CMK (cell line): ENCODE results near the gene CECR2.

Experiments used
- DNase-seq: peaks from one replicate; pipeline ENCODE4 v3.0.0-alpha.2; 2010; ENCODE audit warnings: low read depth

Gene CECR2

DNA sequence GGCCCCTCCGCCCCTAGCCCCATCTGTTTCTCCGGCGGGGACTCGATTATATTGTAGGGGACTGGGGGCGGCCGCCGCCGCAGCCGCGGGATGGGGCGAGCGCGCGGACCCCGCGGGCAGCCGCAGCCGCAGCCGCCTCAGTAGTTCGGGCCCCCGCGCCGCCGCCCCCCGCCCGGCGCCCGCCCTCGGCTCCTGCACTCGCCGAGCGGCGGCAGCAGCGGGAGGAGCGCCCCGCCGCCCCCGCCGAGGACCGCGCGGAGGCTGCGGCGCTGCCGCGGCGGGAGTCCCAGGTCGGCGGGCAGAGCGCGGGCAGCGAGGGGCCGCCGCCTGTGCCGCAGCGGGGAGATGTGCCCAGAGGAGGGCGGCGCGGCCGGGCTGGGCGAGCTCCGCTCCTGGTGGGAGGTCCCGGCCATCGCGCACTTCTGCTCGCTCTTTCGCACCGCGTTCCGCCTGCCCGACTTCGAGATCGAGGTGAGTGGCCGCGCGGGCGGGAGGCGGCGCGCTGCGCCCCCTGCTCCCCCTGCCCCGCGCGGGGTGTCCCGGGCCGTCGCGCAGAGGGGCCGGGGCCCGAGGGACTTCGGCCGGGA is at the start of gene CECR2:
CECR2 (plus strand) TSS at position 22 of the 587 bp plus-strand sequence; CDS start at position 346, 324 bp downstream.
- no peak for DNase-seq

DNA sequence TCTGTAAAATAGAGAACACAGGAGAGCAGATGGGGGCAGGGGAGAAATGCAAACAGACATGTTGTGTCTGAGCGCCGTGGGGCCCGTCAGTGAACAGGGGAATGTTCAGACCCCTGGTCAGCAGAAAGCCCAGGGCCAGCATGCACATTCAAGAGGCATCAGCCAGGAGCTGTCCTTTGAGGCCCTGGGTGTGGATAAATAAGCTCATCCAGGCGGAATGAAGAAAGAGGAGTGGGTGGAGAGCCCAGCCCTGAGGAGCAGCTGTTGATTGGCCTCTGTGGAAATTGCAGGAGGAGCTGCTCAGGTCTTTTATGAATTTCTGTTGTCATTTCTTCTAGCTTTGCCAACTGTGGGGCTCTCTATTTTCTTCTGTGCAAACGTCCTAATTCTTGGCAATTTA is 49.7 kb upstream of the CECR2 start:
- DNase-seq = no peak

DNA sequence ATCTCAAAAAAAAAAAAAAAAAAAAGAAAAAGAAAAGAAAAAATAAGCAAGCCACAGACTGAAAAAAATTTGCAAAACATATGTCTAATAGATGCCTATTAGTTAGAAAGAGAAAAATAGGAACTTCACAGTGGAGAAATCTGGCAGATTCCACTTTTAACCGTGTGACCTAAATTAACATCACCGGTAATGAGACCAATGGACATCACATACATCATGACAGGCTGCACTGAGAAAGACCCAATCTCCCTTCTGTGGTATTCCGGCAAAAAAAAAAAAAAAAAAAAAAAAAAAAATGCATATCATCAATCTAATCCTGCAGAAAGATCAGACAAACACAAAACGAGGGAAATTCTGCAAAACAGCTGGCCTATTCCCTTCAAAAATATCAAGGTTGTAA is 46.7 kb upstream of the CECR2 start:
- no peak for DNase-seq

DNA sequence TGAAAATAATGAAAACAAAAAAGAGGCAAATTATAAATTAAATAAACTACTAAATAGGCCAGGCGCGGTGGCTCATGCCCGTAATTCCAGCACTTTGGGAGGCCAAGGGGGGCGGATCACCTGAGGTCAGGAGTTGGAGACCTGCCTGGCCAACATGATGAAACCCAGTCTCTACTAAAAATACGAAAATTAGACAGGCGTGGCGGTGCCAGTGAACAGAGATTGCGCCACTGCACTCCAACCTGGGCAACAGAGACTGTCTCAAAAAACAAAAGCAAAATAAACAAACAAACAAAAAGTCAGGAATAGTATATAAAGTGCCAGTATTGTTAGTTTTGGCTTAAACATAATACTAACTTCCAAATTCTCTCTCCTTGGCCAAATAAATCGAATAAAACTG is 37.6 kb upstream of the CECR2 start:
- DNase-seq = no peak

DNA sequence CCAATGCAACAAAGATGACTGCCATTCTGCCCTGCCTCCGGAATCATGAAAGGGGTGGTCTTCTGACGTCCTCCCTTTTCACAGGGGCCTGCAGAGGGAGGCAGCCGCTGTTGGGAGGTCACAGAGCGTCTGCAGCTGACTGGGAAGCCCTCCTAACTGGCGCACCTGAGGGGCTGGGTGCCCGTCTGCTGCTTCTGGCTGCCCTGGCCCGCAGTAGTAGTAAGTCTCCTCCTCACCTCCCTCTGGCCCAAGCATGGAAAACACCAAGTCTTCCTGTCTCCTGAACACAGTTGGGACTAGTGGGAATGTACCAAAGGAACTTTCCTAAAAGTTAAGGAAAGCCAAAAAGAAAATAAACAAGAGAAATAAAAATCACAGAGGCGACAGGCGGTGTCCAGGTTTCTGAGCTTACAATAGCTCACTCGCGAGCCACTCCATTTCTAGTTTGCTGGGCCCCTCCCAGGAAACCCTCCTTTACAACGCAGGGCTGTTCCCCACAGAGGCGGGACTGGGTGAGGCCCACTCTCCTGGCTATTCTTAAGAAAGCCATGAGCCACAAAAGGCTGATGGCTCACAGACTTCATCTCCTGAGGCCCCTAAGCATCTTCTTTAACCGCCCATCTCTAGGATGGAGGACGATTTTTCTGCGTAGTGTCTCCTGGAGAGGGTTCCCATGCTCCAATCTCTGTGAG is 37.0 kb upstream of the CECR2 start:
- DNase-seq = no peak

DNA sequence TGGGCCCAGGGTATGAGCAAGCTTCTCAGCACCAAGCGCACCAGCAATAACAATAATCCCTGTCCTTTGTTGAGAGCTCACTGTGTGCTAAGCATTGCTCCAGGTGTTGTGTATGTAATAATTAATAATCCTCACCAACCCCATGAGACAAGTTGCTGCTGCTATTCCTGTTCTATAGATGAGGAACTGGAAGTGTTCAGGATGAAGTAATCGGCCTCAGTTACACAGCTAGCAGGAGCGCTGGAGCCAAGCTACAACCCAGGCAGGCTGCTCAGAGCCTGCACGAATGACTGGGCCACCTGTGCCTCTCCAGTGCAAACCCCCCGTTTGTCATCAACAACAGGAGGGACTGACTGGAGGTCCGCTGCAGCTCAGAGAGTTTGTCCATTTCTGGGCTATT is 35.2 kb upstream of the CECR2 start:
- no peak for DNase-seq

DNA sequence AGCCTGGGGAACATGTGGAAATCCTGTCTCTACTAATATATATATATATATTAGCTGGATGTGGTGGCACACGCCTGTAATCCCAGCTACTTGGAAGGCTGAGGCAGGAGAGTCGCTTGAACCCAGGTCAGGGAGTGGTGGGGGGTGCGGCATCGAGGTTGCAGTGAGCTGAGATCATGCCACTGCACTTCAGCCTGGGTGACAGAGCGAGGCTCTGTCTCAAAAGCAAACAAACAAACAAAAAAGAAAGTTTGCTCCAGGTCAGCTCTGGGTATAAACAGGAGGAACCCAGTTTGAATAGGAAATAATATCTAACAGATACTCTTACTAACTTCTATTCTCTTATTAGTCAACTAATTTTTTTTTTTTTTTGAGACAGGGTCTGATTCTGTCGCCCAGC is 34.3 kb upstream of the CECR2 start:
- no peak for DNase-seq

DNA sequence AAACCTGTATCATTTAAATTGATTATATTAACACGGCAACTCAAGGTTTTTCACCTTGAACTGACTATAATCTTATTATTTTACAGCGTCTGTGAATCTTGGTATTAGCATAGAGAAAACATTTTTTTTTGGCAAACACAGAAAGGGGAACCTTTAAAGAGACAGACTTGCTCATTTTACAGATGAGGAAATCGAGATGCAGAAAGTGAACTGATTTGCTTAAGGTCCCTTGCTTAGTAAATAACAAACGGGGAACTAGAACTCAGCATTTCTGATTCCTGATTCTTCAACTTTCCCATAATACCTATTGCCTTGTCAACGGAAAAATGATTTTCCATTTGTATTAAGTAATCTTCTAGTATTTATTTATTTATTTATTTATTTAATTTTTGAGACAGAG is 33.2 kb upstream of the CECR2 start:
- DNase-seq = no peak

DNA sequence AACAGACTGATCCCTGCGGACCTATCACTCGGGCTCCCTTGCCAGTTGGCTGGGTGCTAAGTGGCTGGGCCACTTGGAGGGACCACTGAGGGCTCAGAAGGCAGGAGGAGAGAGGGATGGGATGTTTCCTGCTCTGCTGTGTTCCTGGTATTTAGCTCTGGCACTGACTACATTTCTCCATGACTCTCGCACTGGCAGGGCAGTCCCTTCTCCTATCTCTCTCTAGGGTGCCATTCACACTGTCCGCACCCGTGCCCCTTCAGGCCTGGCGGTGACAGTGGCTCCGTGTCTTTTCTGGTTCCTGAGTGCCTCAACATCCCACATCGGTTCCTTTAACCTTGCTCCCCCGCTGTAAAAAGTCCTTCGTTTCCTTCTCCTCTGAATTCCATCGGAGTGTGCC is 31.6 kb upstream of the CECR2 start:
- no peak for DNase-seq

DNA sequence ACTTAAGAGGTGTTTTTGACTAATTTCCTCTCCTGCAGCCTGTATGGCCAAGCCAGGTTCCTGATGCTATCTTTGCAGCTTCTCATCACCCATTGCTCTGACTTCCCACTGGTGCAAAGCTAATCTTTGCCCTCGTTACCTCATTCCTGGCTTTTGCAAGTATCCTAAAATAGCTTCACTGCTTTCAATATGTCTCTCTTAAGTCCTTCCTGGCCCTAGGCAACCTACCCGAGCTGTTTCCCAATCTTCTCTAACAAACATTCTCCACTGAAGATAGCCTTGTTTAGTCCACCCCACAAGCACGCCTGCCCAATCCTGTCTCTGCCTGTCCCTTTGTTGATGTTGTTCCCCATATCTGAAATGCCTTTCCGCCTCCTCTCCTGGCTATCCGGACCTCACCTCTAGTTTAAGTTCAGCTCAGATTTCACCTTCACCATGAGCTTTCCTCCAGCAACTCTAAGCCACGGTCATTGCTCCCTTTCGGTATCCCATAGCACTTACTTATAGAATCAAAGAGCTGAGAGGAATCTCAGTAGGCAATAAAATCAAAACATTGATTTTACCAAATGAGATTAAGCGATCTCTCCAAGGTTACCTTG is 30.1 kb upstream of the CECR2 start:
- DNase-seq = no peak

DNA sequence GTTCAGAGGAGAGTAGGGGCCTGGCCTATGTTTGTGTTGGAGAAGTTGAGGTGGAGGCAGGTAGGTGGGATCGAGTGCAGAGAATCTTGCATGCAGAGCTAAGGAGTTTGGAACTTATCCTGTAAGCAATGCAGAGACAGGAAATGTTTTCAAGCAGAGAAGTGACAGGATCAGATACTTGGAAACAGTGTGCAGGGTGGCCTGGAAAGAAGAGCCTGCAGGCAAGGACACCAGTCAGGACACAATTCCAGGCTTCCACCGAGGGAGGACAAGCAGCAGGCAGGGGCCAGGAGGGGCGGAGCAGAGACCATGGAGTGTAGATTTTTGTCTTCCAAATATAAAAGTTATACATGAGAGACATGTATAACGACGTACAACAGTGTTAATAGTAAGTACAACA is 26.9 kb upstream of the CECR2 start:
- DNase-seq = no peak

DNA sequence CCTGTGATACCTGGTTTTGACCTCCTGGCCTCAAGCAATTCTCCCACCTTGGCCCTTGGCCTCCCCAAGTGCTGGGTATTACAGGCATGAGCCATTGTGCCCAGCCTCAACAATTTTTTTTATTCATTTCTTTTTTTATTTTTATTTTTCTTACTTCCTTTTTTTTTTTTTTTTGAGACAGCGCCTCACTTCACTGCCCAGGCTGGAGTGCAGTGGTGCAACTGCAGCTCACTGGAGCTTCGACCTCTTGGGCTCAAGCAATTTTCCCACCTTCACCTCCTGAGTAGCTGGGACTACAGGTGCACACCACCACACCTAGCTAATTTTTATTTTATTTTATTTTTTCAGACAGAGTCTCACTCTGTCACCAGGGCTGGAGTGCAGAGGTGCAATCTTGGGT is 25.5 kb upstream of the CECR2 start:
- no peak for DNase-seq

DNA sequence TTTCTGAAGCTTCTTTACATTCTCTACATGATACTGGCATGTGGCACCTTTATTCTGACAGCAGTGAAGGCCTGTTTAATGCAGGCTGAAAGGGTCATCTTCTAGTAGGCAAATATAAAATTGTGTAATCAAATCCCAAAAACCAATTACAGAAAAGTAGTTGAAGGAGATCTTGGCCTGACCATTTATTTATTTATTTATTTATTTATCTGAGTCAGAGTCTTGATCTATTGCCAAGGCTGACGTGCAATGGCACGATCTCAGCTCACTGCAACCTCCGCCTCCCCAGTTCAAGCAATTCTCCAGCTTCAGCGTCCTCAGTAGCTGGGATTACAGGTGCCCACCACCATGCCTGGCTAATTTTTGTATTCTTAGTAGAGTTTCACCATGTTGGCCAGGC is 22.7 kb upstream of the CECR2 start:
- no peak for DNase-seq

DNA sequence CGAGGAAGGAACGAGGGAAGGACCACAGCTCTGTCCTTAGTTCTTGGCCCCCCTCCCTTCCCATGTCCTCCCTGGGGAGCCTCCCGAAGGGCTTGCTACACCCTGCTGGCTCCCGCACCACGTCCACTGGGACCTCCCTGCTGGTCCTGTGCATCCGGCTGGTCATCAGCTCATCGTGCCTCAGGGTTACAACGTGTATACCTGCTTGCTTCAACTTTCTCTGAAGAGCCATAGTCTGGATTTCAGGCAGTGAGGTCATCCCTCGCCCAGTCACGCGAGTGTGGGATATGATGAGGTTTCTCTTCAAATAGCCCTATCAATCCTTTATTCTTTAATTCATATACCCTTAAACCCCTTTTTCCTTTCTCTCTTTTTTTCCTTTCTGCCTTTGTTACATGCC is 21.5 kb upstream of the CECR2 start:
- DNase-seq = no peak

DNA sequence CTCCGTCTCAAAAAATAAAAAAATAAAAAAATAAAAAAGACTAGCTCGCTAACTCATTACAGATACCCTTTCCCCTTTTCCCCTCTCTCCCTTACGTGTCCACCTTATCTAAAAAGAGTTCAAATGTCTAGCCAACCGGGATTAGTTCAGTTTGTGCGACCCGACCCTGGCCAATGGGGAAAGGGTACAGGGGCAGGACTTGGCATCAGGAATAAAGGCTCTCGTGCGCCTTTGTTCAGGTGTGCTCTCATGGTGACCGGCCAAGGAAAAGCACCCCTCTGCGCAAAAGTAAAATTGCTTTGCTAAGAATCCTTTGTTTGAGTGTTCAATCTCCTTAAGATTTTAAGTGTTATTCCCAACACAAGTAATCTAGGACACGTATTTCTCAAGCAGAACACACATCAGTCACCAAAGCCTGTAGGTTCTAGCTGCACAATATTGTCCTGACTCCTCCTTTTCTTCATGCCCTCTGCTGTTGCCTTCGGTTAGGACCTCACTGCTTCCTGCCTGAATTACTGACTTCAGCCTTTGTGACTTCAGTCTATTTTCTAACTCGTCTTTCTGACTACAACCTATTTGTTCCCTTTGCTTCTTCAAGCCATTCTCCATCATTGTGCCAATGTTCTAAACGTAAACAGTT is 20.7 kb upstream of the CECR2 start:
- DNase-seq = no peak

DNA sequence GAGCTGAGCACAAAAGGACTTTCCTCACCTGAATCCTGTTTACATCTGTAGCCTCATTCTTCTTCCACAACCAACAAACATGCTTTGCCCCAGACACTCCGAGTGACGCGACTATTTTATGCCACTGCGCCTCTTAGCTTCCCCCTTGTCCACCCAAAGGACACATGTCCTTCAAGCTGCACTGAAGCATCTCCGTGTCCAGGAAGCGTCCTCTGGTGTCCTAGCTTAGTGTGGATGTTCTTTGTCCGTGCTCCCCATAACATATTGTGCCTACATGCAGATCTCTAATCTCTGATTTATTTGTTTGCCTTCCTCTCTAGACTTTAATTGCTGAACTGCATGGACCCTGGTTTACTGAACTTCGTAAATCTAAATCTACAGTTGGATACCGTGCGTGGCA is 20.1 kb upstream of the CECR2 start:
- DNase-seq = no peak

DNA sequence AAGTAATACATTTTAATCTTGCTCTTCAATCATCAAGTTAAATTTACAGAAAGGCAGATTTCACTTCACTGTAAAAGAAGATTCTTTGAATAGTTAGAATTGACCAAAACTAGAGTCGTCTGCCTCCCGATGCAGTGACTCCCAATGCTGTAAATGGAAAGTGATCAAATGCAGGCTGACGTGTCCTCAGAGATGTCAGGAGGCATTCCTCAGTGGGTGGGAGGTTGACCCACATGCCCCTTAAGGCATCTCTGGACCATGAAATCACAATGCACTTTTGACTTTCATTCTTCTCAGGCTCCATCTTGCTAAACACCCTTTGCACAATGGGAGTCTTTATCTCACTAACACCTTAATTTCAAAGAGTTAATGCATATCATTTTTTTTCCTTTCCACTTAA is 19.0 kb upstream of the CECR2 start:
- DNase-seq = no peak

DNA sequence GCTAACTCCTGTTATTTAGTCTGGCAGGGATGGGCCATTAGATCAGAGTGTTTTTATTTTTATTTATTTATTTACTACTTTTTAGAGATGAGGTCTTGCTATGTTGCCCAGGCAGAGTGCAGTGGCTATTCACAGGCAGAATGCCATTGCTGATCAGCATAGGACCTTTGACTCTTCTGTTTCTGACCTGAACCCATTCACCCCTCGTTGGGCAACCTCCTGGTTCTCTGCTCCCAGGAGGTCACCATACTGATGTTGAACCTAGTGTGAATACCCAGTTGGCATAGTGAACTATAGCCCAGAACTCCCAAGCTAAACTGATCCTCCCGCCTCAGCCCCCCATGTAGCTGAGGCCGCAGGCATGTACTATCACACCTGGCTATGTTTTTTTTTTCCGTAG is 16.5 kb upstream of the CECR2 start:
- no peak for DNase-seq

DNA sequence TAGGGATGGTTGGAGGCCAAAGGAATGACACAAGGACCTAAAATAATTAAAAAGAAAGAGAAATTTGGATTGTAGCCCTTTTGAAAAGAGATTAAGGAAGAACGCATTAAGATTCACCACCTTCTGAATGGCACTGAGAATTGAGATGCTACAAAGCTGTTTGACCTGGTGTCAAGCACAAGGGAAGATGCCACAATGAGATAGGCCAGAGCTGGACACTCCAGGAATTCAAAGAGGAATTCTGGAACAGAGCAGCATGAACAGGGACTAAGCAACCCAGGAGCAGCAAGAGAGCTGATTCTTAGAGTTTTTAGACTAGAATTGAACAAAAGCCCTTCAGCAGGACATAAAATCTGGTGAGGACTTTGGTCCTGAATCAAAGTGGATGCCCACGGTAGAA is 11.6 kb upstream of the CECR2 start:
- DNase-seq = no peak

DNA sequence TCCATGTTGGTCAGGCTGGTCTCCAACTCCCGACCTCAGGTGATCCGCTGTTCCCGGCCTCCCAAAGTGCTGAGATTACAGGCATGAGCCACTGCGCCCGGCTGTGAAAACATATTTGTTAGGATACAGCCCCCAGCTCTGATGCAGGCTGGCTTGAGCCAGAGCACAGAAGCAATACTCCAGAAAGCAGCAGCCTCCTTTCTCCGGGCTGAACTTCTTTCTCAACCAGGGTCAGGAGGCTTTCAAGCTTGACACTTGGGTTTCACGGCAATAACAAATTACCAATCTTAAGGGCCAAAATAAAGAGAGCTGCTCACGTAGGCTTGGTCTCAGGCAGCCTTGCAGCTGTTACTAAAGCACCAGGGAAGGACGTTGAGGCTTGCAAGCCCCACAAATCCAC is 10.8 kb upstream of the CECR2 start:
- no peak for DNase-seq

DNA sequence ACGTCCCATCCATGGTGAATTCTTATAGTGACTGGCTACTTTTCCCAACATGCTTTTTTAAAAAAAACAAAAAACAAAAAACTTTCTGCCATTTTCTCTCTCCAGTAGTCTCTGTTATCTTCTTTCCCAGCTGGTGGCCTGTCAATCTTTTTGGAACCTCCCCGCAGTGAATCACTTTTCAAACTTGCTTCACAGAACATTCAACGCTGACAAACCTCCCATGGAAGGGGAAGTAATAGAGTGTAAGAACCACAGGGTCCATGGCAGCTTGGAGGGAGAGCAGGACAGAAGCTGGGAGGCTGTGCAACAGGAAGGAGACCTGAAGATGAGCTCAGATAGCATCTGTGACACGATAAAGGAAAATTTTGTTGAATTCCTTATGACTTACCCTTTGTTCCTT is 9.8 kb upstream of the CECR2 start:
- DNase-seq = no peak

DNA sequence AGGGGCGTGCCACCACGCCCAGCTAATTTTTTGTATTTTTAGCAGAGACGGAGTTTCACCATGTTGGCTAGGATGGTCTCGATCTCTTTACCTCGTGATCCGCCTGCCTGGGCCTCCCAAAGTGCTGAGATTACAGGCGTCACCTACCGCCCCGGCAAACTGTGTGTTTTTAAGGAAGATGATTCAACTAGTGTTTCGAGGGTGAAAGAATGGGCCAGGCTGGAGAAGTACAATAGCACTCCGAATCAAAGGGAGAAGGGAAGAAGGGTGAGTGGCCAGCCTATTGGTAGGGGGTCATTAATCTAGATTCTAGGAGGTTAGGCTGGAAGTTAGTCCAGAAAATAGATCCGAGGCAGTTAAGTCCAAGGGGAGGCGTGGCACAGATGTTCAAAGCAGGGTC is 2.9 kb upstream of the CECR2 start:
- DNase-seq = no peak

DNA sequence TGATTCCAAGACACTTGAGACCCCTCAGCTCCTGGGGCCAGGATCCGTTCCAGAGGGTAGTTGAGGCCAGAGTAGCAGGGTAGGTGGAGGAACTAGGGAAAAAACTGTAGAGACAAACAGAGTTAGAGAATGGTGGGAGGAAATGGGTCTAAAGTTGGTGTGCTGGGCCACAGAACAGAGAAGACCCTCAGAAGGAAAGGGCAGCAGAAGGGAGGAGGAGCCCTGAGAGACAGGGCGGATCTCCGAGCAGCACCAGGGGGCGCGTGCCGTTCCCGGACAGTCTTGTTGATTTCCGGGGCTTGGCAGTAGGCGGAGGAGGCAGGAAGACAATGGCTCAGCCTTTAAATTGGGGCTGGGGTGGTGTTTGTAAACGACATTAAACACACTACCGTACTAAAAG is 2.4 kb upstream of the CECR2 start:
- DNase-seq = no peak

DNA sequence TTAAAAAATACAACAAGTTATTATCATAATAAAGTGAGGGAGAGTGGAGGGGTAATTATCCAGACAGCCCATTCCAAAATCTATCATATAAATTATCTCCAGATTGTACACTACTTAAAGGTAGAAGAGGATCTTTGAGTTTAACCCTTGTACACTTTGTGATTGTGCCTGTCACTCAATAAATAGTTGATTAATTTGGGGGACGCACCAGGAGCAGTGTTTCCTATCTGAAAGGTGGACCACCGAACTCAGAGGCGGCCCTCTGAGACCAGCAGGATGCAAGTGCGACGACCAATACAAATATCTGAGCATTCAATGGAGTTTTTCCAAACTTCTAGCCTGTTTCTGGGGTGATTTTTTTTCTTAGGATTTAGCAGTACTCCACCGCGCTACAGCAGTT is 1.1 kb upstream of the CECR2 start:
- no peak for DNase-seq
